Ureter (tissue), 1 donor: ENCODE results near the gene GRM4. TPM values are rescaled to one million over a fixed set of nuclear protein-coding genes. Genes with fewer than 3 reads are reported as not detected.

ENCODE experiments used
- DNase-seq: peaks from one replicate; pipeline ENCODE4 v3.0.0-alpha.2; 2020; ENCODE audit warnings: low spot score
- total RNA-seq: library from RNA; stranded (reverse); gene quantifications from one replicate; pipeline ENCODE4 v1.2.4, GENCODE V29; 2023
- donor health status: DM: yes; HTN: yes; CAD: no.

The GRM4 gene
- total RNA-seq, 1 donor from 2014 or later = 0.21 TPM

DNA sequence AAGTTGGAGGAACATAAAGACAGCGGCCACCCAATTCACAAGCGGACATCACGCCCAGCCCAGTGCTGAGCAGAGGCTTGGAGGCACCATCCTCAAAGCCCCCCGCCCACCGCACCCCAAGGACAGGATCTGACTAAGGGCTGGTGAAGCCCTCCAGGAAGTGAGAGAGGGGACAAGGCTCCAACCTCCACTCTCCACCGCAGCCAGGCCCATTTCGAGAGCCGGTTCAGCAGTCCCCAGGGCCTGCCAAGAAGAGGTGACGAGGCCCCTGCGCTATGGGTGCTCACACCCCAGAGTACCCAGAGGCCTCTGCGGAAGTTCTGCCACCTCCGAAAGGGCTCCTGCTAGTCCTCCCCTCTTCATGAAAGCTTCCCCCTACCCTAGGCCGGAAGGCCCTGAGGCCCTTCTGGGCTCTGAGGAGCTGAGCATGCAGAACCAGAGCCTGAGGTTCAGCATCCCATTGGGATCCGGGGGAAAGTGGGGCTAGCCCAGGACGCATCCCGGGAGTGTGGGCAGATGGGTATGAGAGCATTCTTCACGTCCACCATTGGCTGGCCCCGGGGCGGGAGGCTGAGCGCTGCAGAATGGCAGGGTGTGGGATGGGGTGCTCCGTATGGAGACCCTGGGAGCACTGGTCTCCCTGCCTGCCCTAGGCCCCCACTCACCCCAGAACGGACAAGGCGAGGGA is 2.5 kb downstream of the GRM4 start:
- no peak for DNase-seq

DNA sequence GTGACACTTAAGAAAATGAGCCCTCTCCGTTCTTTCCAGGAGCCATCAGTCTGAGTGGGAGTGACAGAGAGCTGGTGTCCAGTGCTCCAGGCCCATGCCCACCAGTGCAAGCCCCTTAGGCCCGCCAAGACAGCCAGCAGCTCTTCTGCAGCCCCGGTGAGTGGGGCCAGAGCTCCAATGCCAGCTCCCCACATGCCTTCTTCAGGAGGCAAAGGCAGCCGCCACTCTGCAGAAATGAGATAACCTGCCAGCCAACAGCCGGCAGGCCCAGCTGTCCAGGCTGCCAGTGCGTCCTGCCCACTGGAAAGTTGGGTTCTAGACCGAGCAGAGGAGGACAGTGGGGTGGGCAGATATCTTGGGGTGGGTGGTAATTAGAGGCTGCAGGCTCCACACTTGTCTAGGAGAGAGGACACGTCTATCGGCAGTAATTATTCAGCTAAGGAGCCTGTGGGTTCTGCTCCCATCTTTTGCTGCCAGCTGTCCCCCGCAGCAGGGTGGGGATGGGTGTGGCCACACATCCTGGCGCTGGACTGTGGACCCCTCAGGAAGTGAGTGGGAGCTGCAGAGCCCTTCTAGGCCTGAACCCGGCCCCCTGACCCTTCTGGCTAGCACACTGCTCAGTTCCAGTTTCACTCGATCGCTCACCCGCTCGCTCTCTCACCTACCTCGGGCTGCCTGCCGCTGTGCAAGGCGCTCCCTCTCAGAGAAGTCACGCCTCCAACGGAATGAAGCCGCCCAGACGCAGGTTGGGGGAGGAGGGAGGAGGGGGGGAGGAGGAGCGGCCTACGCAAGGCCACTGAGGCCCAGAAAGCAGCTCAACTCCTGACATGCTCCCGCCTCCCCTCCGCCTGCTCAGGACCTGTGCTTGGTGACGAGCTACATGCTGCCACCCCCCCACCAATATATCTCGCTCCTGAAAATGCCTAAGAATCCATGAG is 3.6 kb downstream of the GRM4 start:
- DNase-seq = peak; percentile 70

DNA sequence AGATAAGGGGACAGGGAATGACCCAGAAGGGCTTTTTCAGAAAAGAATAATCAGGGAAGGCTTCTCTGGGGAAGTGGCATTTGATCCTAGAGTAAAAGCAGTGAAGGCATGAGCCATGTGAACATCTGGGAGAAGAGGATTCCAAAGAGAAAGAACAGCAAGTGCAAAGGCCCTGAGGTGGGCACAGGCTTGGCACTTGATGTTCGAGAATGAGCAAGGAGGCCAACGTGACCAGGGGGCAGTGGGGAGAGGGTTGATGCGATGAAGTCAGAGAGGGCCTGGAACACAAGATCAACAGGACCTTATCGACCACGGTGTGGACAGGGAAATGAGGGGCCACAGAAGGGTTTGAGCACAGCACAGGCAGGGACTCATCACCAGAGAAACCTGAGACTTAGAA is 5.8 kb downstream of the GRM4 start:
- DNase-seq = no peak

DNA sequence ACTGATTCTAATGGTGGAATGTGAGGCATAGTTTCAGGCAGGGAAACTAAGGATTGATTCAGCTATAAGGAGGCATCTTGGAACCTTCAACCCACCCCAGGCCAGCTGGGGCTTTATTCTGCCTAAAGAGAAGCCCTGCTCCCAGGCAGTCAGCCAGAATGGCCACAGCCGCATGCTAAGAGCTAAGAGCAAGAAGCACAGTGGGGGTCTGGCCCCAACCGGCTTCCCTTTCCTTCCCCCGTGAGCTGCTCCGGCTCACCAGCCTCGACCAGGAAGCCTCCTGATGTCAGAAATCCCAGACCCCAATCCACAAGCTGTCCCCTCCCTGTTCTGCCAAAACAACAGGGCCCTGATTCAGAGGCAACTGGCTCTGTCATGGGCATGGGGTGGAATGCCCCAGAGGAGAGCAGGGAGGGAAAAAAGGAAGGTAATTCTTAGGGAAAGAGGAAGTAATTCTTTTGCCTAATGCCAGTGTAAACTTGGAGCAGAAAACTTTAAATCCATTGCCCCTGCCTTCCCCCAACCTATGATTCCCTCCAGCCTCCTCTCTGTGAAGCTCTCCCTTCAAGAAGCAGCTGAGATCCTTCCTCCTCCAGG is 6.9 kb downstream of the GRM4 start:
- no peak for DNase-seq

DNA sequence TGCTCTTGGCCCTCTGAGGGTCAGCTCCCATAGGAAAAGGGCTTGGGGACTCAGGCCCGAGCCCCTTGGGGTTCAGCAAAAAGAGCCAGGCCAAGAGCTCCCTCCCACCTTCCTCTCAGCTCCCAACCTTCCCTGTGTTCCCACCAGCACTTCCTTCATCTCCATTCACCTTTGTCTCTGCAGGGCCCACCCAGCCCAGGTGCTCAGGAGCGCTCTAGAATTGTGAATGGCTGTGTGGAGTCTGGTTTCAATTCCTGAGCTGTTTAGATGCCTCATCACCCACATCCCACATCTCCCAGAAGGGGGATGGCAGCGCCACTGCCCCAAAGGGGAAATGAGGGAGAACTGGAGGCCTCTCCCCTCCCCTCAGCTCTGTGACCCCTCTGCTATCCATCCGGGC is 7.7 kb downstream of the GRM4 start:
- DNase-seq = no peak

DNA sequence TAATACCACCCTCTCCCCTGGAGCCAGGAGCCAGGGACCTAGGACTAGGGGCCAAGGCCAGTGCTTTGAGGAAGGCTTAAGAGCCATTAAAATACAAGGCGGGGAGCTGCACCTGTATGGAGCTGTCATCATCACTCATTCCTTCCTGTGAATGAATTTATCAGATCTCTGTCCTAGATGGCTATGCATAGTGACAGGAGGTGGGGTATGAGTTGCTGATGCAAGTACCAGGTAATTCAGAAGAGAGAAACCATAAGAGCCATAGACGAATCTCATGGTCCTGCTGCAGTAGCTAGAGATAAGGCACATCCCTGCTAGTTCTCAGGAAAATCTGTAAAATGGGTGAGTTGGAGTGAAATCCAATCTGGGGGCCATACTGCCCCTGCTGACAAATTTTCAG is 10.3 kb downstream of the GRM4 start:
- no peak for DNase-seq

DNA sequence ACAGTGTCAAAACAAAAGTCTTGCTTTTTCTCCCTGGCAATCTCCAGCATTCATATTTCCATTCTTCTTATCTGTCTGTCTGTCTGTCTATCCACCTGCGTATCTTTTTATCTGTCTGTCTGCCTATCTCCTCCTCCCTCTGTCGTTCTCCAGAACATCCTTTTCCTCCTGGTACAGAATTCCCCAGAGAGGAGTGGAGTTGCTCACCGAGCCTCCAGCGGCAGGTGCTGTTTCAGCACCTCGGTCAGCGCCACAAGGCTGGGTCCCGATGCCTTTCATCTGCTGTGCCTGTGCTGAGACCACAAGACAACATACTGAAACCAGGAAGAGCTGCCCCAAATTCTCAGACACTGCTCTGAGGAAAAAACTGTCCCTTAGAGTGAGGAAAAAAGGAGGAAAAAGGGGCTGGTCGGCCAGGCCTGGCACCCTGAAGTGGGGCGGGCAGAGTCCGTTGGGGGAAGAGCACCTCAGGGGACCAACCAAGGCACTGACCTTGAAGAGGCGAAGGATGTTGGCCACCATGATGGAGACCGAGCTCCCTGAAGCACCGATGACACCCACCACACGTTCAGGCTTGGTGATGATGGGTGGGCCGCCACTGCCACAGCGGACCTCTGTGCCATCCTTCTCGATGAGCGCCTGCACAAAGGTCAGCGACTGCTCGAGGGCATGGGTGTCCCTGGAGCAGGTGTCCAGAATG is 13.3 kb downstream of the GRM4 start:
- no peak for DNase-seq

DNA sequence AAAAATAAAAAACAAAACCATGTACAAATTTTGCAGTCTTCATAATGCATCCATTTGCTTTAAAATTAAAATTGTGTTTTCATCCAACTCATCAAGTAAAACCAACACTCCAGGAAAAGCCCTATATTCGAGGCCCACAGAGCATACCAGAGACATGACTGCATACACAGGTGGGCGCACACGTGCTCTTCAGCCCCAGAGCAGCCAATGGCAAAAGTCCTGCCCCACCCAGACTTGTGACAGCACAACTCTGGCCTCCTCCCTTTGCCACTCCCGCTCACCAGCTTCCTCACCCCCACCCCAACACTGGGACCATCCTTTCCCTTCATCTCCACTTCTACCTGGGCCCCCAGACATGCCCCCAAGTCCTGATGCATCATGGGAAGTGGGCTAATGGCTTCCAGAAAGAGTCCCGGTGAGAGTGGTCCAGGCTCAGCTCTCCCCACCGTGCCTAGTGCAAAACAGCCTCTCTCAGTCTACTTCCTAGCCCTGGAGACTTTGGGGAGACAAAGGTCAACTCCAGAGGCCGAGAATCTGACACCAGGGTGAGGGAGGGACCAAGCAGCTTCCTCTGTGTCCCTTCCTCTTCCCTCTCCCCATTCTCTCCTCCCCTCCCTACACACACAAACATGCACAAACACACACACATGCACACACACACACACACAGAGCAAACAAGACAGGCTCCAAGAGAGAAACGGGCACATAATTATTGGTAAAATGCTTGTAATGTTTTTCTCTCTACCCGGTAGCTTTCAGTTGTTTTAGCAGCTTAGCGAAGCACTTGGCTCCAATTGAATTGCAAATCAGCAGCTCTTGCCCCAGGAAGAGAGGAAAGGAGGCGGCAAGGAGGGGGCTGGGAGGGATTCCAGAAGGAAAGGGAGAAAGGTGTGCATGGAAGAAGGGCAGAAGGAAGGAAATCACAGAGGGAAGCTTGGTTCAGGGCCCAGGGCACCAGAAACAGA is 14.3 kb downstream of the GRM4 start:
- no peak for DNase-seq

DNA sequence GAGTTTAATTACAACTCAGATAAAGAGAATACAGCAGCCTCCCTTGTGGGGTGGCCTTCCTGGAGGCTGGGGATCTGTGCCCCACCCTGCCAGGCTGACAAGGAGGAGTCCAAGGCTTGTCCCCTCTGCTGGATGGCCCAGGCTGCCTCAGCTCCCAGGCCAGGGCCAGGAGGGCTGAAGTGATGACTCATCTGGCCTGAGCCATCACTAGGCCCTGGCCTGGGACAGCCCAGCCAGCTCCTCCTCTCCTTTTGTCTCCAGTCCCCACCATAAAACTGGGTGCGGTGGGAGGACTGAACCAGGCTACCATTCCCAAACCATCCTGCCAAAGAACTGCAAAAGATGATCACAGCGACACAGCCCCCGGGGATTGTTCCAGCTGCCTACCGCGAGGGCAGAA is 15.0 kb downstream of the GRM4 start:
- no peak for DNase-seq

DNA sequence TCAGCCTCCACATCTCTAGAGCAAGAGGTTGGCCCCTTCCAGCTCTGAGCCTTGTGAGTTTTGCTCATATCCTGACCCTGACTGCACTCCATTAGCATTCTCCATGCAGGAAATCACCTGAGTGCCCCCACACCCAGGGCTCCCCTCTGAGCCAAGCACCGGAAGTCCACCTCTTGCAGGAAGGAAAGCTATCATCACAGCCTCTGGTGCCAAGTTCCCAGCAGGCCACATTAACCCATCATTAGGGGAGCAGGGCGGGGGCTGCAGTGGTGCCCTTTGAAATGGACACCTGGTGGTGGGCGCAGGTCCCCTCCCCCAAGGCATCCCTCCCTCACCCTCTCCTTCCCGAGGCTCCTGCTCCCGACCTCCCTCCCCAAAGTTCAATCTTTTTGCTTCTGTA is 16.1 kb downstream of the GRM4 start:
- no peak for DNase-seq

DNA sequence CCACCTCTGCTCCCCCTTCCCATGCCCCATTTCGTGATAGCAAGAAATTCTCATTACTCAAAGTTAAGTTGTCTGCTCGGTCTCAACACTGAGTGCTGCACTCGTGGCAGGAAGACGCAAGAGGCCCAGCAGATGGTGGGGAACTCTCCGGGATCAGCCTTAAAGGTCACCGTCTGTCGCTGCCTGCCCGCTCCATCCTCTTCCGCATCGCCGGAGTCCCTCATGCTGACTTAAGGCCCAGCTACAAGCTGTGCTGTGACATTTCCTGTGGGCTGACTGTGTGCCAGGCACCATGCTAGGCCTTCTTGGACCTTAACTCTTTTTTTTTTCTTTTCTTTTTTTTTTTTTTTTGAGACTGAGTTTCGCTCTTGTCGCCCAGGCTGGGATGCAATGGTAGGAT is 17.8 kb downstream of the GRM4 start:
- no peak for DNase-seq

DNA sequence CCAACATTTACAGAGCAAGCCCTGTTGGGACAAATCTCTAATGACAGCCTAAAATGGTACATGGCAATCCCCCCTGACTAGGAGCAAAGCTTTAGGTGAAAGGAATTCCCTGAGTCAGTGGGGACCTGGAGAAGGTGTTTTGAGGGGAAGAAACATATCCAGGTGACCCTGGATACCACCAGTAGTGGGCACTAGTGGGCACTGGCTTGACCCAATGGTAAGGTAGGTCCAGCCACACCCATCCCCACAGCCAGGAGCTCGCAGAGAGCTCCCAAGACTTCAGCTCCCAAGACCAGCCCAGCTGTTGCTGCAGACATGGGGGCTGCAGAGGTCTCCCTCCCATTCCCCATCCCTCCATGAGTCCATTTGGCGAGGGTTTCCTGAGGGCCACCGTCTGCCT is 19.5 kb downstream of the GRM4 start:
- no peak for DNase-seq

DNA sequence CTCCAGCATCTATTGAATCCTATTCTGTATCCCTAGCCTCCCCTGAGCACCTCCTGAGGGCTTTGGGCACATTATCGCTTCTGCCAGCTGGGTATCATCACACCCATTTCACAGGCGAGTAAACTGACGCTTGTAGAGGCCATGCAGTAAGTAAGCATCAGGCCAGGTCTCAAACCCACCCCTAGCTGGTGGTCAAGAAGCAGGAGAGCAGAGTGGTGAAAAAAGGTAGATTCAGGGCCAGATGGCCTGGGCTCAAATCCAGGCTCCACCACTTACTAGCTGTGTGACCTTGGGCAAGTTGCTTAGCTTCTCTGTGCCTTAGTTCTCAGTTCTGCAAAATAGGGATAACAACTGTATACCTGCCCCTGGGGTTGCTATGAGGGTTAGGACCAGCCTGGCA is 19.9 kb downstream of the GRM4 start:
- DNase-seq = no peak

DNA sequence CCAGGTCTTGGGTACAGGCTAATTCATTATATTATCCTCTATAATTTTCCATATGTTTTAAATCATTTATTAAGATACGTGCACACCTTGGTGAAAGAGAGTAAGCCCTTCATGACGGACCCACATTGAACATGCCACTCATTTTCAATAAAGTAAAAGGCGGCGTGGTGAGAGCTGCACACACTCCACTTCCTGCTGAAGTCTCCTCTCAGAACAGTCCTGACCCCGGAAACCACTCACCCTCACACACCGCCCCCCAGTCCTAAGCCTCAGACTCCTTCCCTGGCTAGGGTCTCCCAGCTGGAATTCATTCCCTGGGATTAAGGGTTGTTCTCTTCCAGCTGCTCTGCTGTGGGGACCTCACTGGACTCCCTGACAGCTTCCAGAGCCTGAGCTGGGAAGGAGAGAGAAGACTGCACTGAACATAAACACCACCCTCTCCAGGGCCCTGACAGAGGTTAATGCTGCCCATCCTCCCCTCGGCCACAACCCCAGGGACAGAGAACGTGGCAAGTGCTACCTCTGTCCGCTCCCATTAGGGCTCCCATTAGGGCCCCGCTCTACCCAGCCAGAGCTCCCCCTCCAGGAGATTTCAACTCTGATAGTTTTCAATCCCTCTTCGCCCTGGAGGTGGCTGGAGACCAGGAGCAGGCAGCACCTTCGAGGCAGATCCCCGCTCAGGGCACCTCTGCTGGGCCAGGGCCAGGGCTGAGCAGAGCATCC is 24.8 kb downstream of the GRM4 start:
- no peak for DNase-seq

DNA sequence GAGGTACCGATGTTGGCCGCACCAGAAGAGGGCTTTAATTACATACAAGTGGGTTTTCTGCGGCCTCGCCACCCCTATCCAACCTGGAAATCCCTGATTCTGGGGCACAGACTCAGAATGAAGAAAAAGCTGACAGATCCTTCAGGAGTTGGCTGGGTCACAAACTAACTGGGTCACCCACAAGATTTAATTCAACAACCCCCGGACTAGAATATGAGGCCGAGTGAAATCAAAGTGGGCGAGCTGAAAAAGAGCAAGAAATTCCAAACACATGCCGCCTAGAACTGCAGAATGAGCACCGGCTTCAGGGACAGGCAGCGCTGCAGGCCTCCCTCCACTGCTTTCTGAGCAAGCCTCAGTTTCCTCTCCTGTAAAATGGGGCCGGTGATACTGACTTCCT is 30.0 kb downstream of the GRM4 start:
- DNase-seq = no peak

DNA sequence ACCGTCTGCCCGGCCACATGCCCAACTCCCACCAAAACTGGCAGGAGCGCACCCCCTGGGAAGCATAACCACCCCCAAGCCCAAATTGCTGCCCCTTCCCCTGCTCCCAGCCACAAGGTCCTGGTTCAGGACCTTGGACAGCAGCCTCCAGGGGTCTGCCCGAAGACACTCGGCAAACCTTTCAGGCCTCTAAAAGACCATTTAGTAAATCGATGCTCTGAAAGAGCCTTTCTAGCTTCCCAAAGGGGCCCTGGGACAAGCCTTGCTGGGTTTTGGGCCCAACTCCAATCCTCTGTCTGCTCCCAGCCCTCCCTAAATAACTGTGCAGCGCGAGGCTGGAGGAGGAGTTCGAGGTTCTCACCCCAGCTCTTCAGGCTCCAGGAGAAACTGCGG is 30.5 kb downstream of the GRM4 start:
- DNase-seq = no peak

DNA sequence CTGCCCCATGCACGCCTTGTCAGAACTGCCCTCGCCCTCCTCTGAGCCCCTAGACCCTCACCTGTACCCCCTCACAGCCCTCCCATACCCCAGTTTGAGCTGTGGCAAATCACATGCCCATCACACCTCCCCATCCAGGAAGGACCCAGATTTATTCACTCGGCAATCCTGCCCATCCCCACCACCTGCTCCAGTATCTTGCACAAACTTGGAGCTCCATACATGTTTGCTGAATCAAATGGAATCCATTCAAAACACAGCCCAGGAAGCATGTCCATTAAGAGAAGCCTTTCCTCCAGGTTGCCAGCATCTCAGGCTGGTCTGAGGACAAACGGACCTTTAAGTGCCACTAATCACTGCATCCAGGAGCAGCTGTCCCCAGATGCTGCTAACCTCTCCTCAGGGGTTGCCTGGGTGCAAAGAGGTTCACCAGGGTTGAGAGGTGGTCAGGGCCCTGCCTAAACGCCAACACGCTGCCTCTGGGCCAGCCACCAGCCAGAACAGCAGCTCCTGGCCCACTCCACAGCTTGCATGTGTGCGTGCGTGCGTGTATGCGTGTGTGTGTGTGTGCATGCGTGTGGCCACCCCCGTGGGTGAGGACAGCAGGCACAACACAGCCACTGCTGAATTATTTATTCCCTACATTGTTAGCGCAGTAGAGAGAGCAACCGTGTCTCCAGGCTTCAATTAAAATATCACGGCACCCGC is 31.0 kb downstream of the GRM4 start:
- DNase-seq = no peak

DNA sequence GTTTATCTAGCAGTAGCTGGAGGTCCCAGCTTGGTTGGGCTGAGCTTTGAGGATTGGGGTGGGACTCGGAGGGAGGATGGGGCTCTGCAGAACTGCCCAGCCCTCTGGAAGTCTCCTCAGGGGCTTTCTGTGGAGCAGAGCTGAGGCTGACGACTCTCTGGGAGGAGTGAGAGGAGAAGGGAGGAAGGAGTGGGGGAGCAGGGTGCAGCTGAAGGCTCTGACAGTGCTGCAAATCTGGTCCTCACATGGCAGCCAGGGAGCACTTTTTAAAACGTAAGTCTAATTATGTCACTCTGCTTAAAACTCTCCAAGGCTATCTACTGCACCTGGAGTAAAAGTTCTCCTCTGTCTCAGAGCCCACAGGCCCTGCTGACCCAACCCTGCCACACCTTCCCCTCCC is 32.4 kb downstream of the GRM4 start:
- DNase-seq = no peak

DNA sequence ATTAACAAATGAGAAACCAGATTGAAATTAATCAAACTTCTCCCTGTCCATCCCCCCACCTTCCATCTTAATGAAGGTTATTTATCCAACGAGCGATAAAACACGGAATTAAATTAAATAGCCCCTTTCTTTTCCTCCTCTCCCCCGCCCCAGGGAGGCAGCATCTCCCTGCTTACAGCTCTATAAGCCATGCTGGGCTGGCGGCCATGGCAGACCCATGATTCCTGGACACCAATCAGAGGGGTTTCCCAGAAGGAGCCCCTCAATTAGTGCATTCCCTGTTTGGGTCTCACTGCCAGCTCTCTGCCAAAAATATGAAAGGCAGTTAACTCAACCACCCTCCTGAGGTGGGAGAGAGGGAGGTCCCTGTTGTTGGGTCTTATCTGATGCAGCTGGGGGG is 33.8 kb downstream of the GRM4 start:
- no peak for DNase-seq

DNA sequence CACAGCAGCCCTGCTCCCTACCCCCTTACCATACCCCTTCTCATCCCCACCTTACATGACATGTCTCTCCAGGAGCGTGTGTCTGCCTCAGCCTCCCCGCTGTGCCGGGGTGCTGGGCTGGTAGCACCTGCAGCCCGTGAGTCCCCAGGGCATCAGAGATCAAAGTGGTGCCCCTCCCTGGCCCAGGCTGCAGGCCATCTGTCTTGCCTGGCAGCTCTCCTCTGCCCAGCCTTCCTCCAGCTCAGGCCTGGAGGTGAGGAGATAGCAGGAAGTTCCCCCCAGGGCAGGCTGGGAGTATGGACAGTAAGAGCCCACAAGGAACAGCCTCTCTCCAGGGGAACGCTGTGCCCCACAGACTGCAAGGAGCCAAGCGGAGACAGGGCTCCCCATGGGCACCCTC is 35.3 kb downstream of the GRM4 start:
- no peak for DNase-seq
